GM18868 (cell line): ENCODE data around the gene TEX35.

Experiments used
- ATAC-seq: cut with Tn5 transposase; IDR thresholded peaks from one replicate; pipeline ENCODE4 v1.9.1; 2021; ENCODE audit warnings: mild to moderate bottlenecking, moderate library complexity; ENCODE audit not compliant: unreplicated experiment

The TEX35 gene

GRCh38 chr1:178512566-178513277 lies at the start of gene TEX35:
Gene TEX35, plus strand, starts transcription at chr1:178513109. Its CDS starts 80 bp downstream, at chr1:178513189.
- no peak for ATAC-seq

DNA sequence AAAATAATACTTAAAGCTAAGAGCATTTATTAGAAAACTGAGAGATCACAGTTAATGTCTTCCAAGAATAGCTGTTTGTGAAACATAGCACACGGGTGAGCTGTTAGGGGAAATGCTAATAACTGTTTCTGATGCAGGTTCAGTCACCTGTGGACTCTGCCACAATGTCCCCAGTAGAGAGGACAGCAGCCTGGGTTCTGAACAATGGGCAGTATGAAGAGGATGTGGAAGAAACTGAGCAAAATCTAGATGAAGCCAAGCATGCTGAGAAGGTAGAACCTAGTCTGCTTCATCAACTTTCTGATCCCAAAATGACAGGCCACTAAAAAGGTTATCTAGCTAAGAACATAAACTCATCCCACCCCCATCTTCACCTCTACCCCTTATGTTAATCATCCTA lies 48.8 kb upstream of the TEX35 start:
- no peak for ATAC-seq

GRCh38 chr1:178464566-178464965 lies 48.3 kb upstream of the TEX35 start:
- no peak for ATAC-seq

DNA sequence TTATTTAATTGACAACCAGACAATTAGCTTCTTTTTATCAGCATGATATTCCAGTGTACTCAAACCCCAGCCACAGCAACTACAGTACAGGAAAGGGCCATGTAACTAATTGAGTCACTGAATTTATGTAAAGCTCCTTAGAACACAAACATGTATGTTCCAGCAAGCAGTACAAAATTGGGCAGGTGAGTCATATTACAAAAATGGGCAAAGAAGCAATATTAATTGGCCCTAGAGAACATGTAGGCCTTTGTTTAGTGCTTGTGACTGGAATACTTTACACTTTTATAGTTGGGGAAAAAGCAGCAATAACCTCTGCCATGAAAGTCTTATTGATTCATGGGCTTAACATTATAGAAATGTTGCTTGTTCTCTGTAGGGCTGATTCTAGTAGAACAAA lies 47.9 kb upstream of the TEX35 start:
- ATAC-seq, result no peak

- ATAC-seq, result no peak
Measured at GRCh38 chr1:178467837-178468236, 45.1 kb upstream of the TEX35 start.

DNA sequence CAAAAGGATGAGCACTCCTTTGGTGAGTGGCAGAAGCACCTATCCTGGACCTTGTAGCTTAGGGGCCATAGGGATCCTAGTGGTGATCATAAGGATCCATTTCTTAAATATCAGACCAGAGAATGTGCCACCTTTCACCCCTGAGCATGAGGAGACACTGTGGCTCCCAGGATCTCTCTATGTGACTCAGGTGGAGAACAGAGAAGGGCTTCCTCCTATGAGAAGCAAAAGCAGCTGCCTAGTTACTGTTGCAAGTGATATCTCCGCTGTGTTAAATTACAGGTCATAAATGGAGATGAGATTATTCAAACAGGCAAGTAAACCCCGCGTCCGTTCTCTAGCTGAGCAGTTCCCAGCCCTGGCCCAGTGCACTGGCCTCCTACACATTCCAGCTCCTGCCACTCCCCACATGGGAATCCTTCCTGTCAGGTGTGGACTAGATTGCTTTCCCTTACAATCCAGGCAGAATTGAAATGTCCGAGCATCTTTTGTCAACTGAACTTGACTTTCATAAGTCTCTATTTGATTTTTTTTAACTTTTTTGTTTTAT lies 42.4 kb upstream of the TEX35 start:
- no peak for ATAC-seq

DNA sequence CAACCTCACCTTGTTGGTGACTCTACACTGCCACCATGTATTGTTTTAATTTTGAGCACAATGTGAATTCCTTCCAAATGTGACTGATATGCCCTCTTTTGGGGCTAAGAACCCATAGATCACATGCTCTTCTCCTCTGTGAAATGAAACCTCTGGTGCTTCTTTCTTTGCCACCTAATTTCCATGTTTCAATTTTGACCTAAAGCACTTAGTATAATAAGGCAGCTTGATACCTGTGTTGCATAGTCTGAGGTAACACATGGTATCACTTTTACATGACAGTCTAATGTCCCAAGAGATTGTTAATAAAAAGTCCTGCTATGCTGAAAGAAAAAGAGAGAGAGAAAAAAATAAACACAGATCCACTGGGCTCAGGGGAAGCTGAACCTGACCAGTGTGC lies 40.4 kb upstream of the TEX35 start:
- no peak for ATAC-seq

DNA sequence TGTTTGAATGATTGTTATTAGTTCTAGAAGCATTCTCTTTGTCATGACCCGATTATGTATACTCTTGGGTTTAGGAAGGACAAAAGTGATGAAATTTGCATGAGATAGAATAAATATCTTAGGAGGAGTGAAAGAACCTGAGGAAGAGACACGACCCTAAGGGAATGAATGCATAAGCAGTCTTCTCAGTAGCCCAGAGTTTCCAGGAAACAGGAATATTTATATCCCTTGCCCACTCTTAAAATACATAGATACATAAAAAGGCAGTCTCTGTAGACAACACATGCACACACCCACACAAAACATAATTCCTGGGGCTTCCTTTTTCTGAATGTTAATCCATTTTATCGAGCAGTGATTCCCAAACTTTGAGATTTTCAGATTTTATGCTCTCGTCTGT lies 35.5 kb upstream of the TEX35 start:
- ATAC-seq, result no peak

- no peak for ATAC-seq
Measured at GRCh38 chr1:178477841-178478240, 35.1 kb upstream of the TEX35 start.

- no peak for ATAC-seq
Measured at GRCh38 chr1:178483251-178483957, 29.5 kb upstream of the TEX35 start.

GRCh38 chr1:178484698-178485225 lies 28.1 kb upstream of the TEX35 start:
- no peak for ATAC-seq

- no peak for ATAC-seq
Measured at GRCh38 chr1:178485541-178485981, 27.3 kb upstream of the TEX35 start.

GRCh38 chr1:178486100-178487069 lies 26.5 kb upstream of the TEX35 start:
- ATAC-seq, result no peak

DNA sequence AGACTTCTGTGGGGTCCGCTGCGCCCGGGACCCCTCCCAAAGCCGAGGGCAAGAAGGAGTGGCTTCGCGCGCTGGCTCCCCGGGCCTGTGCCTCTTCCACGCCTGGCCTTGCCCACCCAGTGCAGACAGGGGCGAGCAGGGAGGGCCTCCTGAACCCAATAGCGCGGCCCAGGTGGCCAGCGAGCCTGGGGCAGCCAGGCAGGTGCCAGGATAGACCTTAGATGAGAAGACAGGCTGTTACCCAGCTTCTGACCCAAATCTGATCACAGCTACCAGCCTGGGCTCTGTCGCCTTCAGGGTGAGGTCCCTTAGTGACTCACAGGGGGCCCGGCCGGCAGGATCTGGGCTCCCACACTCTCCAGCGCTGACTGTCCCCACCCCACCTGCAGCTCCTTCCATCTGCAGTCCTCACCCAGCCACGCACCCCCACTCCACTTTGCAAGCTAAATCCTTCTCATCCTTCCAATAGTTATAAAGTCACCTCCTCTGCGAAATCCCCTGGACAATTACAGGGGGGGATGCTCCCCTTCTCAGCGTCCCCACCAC lies 25.8 kb upstream of the TEX35 start:
- ATAC-seq, result no peak

GRCh38 chr1:178488393-178488792 lies 24.5 kb upstream of the TEX35 start:
- no peak for ATAC-seq

DNA sequence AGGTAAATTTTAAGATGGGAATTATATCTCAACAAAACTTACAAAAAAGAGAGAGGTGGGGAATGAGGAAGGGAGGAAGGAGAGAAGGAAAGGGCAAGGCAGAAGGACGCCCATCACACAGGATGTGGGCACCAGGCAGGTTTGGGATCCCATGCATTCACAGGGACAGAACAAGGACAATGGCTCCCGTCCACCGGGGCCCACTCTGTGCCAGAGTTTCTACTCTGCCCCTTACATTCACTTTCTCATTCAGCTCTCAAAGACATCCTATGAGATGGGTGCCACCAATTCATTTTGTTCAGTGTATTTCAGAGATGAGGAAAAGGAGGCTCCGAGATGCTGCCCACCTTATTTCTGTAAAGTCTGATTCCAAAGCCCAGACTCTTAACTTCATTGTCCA lies 23.5 kb upstream of the TEX35 start:
- ATAC-seq, result no peak

GRCh38 chr1:178490136-178490535 lies 22.8 kb upstream of the TEX35 start:
- no peak for ATAC-seq

- ATAC-seq, result no peak
Measured at GRCh38 chr1:178490967-178491366, 21.9 kb upstream of the TEX35 start.

DNA sequence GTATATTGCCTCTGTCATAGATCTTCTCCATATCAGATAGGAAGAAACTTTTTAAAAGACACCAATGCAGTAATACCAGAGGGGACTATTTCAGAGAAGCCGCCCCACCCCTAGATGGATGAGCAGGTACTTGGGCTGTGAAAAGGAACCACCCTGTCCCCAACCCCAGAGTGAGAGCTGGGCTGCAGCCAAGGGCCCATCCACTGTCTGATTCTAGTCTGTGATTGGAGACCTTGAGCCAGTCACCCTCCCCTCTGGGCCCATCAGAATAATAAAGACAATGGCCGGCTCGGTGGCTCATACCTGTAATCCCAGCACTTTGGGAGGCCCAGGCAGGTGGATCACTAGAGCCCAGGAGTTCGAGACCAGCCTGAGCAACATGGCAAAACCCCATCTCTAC lies 21.2 kb upstream of the TEX35 start:
- ATAC-seq, result no peak

DNA sequence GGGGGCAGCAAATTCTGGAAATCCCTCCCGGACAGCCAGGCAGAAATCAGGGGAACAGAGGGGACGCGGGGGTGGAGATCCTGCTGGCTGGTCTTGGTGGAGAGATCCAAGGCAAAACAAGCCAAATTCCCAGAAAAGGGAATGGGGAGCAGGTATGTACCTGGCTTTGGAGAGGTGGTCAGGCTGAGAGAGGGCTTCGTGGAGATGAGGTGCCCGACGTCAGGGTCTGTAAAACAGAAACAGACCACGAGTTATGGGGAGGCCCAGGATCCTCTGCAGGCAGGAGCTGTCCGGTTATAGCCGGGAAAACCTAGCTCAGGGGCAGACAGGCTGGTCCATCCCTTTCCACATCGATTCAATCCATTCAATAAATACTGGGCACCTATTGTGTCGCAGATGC lies 20.6 kb upstream of the TEX35 start:
- ATAC-seq, result no peak
